Stimulated activated CD8-positive, alpha-beta memory T cell treated with anti-CD3 and anti-CD28 coated beads, Interleukin-12 subunit alpha, Interleukin-12 subunit beta, amount 100 ng/mL, for 24 hours (primary cell): ENCODE results near the gene RASD2.

Experiments
- DNase-seq: peaks from one replicate; pipeline ENCODE4 v3.0.0-alpha.2; 2020; ENCODE audit errors: extremely low read depth

RASD2 gene

GRCh38 chr22:35601743-35602615 lies 61.3 kb downstream of the RASD2 start:
- DNase-seq, result no peak
